Stimulated activated CD4-positive, alpha-beta T cell treated with anti-CD3 and anti-CD28 coated beads, Interleukin-15, amount 100 ng/mL, for 24 hours (primary cell): ENCODE measurements around the gene SLC5A5.

ENCODE experiments used
- DNase-seq: peaks from one replicate; pipeline ENCODE4 v3.0.0-alpha.2; 2020

Gene SLC5A5

GRCh38 chr19:17871878-17872250, at the start of gene SLC5A5:
TSS of gene SLC5A5 (plus strand) at chr19:17871945. CDS start at chr19:17872320, 375 bp downstream.
- peak; percentile 47 for DNase-seq

- no peak for DNase-seq
These were observed 47.4 kb upstream of the SLC5A5 start for GRCh38 chr19:17824339-17824738.

DNA sequence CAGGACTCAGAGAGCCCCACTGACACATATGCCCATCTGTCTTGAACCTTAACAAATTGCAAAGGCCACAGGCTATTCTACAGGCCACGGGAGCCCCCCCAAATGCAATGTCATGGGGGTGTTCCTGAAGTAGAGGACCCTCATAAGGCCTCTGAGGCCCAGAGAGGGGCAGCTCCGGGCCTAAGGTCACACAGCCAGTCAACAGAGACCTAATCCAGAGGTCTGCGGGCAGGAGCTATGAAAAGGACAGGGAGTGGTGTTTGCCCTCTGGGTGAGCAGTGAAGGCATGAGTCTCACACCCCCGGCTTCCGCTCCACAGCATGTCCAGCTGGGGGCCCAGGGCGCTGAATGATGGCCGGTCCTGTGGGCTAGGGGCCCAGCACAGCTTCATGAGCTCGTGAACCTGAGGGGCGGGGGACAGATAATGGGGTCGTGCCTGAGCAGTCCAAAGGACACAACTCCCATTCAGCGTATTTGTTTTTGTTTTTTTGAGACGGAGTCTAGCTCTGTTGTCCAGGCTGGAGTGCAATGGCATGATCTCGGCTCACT, 45.2 kb upstream of the SLC5A5 start:
- DNase-seq = no peak

DNA sequence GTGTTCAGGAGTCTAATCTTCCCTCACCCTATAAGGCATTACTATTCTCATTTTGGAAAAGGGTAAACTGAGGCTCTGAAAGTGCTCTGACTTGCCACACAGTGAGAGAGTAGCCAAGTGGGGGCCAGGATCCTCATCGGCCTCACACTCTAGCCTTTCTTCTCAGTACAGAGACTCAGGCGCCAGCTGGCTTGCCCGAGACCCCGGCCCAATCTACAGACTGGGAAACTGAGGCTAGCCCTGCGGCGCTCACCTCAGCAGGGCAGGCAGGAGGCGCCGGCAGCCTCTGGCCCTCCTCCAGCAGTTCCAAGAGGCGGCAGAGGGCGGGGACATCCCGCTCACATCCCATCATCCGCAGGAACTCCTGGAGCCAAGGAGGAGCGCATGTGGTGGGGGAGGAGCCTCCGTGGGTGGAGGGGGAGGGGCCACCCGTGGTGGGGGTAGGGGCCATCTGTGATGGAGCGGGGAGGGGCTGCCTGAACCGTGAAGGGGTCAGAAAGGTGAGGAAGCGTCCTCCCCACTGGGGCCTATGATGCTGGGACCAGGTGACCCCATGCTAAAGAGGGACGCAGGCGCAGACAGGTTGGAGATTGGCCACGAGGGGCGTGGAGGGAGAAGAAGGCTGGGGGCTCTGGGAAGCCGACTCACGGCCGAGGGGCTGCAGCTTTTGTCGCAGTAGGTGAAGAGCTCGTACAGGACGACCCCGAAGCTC, 41.7 kb upstream of the SLC5A5 start:
- DNase-seq = no peak

DNA sequence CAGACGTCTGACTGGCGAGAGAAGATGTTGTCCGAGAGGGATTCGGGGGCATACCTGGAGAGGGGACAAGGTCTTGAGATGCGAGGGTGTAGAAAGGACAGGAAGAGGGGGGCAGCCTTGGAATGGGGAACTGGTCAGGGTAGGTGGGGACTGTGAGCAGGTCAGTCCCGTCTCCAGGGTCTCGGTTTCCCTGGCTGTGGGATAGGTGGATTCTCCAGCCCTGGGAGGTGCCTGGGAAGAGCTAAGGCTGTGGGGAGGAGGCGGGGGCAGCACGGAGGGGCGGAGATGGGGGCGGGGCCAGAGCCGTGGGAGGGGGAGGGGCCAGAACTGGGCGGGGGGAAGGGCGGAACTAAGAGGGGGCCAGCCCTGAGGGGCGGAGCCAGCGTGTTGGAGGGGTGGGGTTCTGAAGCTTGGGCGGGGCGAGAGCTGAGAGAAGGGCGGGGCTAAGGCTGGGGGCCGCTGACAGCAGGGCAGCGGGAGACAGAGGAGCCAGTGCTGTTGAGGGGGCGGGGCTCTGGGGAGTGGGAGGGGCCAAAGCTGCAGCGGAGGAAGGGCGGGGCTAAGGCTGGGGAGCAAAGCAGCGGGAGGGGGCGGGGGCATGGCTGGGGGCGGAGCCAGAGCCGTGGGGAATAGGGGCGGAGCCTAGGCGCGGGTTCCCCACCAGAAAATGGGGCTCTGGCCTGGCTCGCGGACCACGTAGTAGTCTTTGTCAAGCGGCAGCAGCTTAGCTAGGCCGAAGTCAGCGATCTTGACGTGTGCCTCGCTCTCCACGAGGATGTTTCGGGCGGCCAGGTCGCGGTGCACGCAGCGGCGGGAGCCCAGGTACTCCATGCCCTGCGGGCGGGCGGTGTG, 41.0 kb upstream of the SLC5A5 start:
- DNase-seq = peak; percentile 67

GRCh38 chr19:17831419-17831888, 40.3 kb upstream of the SLC5A5 start:
- DNase-seq = no peak

- DNase-seq = no peak
These were observed 39.1 kb upstream of the SLC5A5 start for GRCh38 chr19:17832443-17833208.

DNA sequence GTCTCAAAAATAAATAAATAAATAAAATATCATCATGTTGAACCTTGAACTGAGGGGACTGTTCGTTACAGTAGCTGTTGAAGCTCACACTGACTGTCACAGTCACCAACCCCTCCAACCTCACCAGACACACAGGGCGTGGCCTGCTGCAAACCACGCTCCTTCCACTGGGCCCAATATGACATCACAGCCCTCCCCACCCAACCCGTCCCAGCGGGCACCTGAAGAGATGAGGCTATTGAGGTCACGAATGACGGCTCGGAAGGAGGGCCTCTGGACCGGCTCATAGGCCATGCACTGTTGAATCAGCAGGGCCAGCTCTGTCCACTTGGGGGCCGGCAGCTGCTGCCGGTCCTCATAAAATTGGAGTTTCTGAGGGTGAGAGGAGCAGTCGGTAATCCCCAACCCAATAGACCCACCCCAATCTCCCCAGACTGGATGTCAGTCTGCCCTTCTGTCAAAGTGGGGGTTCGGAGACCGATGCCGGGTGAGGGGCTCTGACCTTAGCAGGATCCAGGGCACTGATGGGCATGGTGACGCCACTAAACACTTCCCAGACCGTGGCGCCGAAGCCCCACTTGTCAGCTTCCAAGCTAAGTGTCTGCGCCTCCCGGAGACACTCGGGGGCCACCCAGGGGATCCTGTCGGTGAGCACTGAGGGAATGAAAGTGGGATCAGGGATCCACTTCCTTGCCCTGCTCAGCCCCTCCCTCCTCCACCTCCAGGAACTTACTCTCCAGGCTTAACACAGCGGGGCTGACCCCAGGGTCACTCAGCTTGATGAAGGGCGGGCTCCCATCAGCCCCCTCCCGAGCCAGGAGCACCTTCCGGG, 37.2 kb upstream of the SLC5A5 start:
- DNase-seq = no peak

GRCh38 chr19:17835182-17836006, 36.4 kb upstream of the SLC5A5 start:
- no peak for DNase-seq

- DNase-seq = no peak
These were observed 35.2 kb upstream of the SLC5A5 start for GRCh38 chr19:17836530-17836929.

DNA sequence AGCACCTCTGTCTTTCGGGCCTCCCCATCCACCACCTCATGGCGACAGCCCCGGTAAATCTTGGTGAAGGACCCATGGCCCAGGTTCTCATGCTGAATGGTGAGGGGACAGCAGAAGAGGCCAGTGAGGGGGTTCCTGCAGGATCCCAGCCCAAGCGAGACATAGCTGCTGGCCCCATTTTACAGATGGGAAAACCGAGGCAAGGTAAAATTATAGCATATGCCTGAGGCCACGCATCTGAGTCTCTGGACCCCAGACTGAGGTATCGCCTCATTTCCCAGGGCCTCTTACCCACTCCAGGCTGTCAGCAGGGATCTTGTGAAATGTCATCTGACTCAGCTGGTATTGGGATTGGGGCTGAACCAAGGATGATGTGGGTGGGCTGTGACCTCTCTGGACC, 33.8 kb upstream of the SLC5A5 start:
- DNase-seq = no peak

DNA sequence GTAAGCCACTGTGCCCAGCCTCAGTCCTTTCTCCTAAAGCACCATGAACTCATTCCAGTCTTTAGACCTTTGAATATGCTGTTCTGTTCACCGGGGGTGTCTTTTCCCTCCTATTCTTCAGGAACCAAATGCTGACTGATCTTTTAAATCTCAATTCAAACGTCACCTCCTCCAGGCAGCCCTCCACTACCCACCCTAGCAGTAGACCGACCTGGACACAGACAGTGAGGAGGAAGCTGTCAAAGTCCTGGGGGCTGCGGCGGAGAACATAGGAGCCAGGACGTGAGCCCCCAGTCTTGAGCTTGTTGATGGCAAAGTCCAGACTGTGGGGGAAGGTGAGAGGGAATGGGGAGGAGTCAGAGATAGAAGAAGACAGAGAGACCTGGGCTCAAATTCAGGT, 31.7 kb upstream of the SLC5A5 start:
- DNase-seq = no peak

DNA sequence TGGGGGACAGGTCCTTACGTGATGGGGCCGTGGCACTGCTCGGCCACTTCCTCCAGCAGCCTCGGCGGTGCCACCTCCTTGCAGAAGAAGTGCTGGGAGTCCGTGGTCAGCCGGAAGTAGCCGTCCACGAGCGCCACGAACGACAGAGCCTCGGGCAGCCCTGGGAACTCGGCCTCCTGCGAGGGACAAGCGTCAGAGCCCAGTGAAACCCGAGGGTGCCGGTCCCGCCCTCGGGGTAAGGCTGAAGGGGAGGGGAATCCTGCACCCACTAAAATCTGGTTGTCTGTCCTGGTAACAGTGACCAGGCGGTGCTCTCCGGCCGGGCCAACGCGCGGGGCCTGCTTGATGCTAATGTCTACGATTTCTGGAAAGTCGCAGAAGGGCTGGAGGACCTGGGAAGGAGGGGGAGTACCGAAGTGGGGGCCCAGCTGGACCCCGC, 30.4 kb upstream of the SLC5A5 start:
- DNase-seq = no peak

GRCh38 chr19:17841810-17842662, 29.7 kb upstream of the SLC5A5 start:
- DNase-seq = peak; percentile 84

GRCh38 chr19:17842663-17843291, 29.0 kb upstream of the SLC5A5 start:
- DNase-seq = no peak

DNA sequence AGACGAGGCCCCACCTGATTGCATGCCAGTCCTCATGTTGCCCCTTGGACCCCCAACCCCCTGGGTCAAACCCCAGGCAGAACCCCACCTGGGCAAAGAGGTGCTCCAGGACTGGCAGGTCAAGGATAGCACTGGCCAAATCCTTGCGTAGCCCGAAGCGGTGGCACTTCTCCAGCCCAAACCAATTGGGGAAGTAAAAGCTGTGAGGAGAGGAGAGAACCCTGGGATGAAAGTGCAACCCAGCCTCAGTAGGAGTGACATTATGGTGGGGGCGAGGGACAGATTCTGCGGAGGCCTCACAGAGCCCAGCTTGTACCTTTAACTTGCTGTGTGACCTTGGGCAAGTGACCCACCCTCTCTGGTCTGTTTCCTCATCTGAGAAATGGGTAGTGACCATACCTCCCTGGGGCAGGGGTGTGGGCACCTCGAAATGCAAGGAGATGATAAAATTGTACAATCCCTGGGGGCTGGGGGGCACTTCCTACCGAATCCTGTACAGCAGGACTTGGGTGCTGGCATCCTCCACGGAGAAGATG, 28.4 kb upstream of the SLC5A5 start:
- DNase-seq = no peak

GRCh38 chr19:17843908-17844490, 27.7 kb upstream of the SLC5A5 start:
- no peak for DNase-seq

DNA sequence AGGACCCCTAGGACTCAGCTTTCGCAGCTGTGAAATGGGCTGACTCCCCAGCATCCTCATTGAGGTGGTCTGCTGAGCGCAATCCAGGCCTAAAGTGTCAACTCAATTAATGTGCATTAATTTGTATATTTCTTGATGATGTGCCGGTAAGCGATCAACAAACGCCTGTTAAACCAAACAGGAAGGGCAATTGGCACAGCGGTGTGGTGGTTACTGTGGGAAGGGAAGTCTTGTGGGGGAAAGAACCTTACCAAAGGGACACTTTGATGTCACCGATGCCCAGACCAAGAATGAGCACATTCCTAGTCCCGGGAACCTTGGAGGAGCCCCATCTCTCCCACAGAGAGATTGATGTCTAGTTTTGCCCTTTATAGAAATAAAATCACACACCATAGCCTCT, 25.6 kb upstream of the SLC5A5 start:
- DNase-seq = peak; percentile 45
